GM21825 (cell line): ENCODE data around the gene ANTXR1.

Experiments
- ATAC-seq: cut with Tn5 transposase; IDR thresholded peaks from one replicate; pipeline ENCODE4 v1.9.1; 2021; ENCODE audit warnings: mild to moderate bottlenecking, moderate library complexity; ENCODE audit not compliant: unreplicated experiment

Gene ANTXR1

GRCh38 chr2:69067866-69068265 lies 54.9 kb downstream of the ANTXR1 start:
- no peak for ATAC-seq

GRCh38 chr2:69070969-69071368 lies 58.0 kb downstream of the ANTXR1 start:
- no peak for ATAC-seq

GRCh38 chr2:69073928-69074570 lies 61.1 kb downstream of the ANTXR1 start:
- no peak for ATAC-seq

- ATAC-seq = no peak
Observed at GRCh38 chr2:69074918-69075317, 61.9 kb downstream of the ANTXR1 start.

DNA sequence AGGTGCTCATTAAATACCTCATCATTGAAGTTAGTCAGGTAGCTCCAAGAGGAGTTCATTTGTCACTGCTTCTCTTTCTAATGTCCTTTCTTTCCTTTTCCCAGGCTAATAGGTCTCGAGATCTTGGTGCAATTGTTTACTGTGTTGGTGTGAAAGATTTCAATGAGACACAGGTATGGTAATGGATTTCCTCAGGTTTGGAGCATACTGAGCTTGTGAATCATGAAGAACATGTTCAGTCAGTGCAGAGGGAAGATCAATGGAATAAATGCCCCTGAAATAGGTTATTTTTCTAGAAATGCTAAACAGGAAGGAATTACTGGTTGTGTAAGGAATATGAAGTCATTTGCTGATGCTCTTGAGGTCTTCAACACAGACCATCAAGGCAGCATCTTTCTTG lies 62.5 kb downstream of the ANTXR1 start:
- no peak for ATAC-seq

GRCh38 chr2:69076601-69077000 lies 63.6 kb downstream of the ANTXR1 start:
- ATAC-seq = no peak

GRCh38 chr2:69077252-69077950 lies 64.4 kb downstream of the ANTXR1 start:
- ATAC-seq = no peak

- no peak for ATAC-seq
Observed at GRCh38 chr2:69080071-69080470, 67.1 kb downstream of the ANTXR1 start.

DNA sequence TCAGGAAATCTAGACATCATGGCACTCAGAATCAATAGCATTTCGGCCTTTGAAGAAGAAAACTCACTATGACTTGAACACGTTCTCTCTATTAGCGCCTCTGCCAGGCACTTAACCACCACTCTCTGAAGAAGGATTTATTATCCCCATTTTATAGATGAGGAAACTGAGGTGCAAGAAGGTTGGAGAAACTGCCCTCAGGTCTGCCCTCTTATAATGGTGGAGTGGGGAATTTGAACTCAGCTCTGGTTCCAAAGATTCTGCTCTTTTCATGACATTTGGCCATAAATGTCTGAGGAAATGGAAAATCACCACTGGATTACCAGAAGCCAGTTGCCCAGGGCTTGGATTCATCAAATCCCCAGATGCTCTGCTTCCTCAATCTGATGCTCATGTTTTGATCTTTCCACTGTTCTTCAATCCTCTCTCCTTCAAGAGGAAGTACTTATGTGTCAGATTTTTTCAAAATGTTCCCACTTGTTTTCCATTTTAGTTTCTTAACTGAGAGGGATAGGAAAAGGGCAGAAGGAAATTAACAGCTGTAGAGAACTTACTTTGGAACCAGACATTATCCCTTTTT lies 68.1 kb downstream of the ANTXR1 start:
- no peak for ATAC-seq

- no peak for ATAC-seq
Observed at GRCh38 chr2:69081757-69082156, 68.8 kb downstream of the ANTXR1 start.

DNA sequence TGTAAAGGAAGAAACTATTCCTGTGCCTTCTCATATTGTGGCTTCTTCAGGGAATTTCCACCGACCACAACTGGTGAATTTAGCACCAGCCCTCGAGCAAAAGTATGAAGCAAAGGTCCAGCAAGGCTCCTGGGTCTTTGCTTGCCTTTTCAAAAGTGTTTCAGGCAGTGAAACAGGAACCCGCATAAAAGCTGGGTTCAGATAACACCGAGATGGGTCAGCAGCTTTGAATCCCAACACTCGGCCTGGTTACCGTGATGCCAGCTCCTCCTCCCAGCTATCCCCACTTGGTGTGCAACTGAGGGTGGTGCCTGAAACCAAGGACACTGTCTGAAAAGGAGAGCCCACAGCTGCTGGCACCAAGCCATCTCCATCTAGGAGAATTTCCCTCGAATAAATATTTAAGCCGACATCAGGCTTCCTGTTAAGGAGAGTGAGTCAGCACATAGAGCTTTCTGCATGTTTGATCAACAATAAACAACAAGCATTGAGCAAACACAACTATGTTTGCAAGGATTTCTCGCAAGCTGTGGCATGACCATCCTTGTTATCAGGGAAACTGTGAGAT lies 69.5 kb downstream of the ANTXR1 start:
- no peak for ATAC-seq

DNA sequence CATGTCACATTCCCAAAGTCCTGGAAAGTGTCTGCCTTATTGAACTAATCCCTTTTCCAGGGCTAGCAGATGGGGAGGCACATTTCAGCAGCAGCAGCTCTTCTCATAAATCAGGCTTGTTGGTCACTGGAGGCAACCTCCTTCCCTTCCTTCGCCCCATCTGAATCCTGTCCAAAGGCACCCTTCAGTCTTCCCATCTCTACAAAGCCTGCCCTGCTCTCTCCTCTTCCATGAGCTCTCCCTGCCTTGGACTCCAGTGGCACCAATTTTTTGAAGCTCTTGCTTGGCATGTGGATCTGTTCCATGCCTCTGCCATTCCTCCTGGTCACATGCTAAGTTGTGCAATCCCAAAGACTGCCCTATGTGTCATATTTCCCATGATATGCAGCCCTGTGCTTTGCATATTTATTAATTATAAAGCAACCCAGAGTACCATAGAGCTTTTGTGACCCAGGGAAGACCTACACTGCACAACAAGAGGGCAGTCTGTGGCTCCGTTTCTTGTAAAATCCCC lies 70.3 kb downstream of the ANTXR1 start:
- no peak for ATAC-seq

GRCh38 chr2:69084492-69084891 lies 71.5 kb downstream of the ANTXR1 start:
- ATAC-seq = no peak

DNA sequence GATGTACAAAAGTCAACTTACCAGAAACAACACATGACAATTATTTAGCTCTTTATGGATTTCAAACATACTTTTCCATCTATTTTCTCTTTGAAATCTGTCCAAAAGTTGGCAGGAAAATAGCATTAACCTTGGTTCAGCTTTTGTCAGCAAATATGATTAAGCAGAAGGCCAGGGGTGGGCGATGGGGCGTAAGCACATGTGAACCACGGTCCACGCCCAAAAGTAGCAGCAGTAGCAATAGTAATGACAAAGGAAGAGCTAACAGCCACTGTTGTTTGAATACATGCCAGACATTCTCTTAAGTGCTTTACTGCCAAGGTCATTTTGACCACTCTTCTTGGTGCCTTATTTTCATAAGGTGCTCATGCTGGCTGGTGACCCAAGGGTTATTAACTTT lies 73.5 kb downstream of the ANTXR1 start:
- no peak for ATAC-seq

GRCh38 chr2:69087211-69087911 lies 74.4 kb downstream of the ANTXR1 start:
- ATAC-seq = no peak

GRCh38 chr2:69087912-69088240 lies 74.9 kb downstream of the ANTXR1 start:
- ATAC-seq = no peak

DNA sequence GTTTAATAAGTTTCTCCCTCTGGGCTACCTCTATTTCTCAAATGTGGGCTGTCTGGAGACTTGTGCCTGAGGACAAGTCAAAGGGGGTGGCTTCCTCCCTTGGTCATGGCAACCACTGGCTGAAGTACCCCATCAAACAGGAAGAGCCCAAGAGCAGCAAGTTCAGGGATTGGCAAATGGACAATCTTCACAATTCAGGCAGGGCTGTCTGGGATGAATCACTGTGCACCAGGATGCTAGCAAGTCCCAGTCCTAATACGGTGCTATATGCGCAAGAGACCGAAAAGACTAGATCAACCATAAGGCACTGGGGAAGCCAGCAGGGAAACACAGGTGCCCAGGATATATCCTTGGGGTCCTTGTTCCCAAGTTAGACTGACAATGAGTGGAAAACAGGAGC lies 75.5 kb downstream of the ANTXR1 start:
- ATAC-seq = no peak

GRCh38 chr2:69089266-69089665 lies 76.3 kb downstream of the ANTXR1 start:
- no peak for ATAC-seq

- ATAC-seq = no peak
Observed at GRCh38 chr2:69089998-69090397, 77.0 kb downstream of the ANTXR1 start.

DNA sequence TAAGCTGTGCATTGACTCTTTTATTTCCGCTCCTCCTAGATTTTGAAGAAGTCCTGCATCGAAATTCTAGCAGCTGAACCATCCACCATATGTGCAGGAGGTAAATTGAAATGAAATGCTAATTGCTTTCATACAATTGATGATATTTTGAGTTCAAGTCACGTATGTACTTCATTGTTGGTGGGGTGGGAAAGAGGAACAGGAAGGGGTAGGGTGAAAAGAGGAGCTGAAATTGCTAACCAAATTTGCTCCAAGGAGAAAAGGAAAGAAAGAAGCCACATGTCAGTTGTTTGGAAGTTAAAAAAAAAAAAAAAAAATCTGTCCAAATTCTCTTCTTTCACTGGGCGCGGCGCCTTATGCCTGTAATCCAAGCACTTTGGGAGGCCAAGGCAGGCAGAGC lies 77.8 kb downstream of the ANTXR1 start:
- no peak for ATAC-seq

DNA sequence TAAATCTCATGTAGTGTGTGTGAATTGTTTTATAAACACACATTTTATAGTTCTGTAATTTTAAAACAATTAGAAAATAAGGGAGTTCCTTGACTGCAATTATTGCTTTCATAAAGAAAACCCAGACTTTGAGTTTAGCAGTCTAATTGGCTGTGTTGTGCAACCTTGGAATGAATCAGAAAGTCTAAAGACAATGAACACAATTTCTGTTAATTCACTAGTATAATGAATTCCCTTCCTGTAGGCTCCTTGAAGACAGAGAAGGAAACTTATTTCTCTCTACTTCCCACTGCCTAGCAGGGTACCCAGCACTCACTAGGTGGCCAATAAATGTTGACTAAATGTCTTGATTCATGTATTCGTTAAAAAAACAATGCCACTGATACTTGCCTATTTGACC lies 79.9 kb downstream of the ANTXR1 start:
- no peak for ATAC-seq
